Activated T-cell treated with anti-CD3 and anti-CD28 coated beads, Interleukin-2, amount 50 U/mL, for 72 hours (primary cell): ENCODE results near the gene C16orf87. TPM values are rescaled to one million over a fixed set of nuclear protein-coding genes. Genes with fewer than 3 reads are reported as not detected.
"Not testable (repeated sequence)": the region's sequence is repeated elsewhere in the genome, so short reads cannot be mapped to it uniquely, and the experiment has no call there.

Experiments used
- ATAC-seq, 2 donors: fragments of 150-1000 bp; cut with Tn5 transposase; replicated peaks in 1 of 2; 2 replicates each; pipeline ENCODE4 v1.10.0; 2021; ENCODE audit warnings: moderate library complexity in 2 of 2, mild to moderate bottlenecking in 1 of 2
- DNase-seq, 2 donors: peaks; one replicate each; pipeline ENCODE4 v3.0.0; 2021 to 2022; ENCODE audit warnings: mixed read lengths in 1 of 2
- H3K27ac Mint-ChIP-seq: one replicate; pipeline ENCODE4 v1.8.0; 2022; ENCODE audit warnings: mild to moderate bottlenecking, moderate library complexity, mixed read lengths
- H3K27me3 Mint-ChIP-seq: one replicate; pipeline ENCODE4 v1.8.0; 2022; ENCODE audit warnings: low read depth, mixed read lengths
- H3K36me3 Mint-ChIP-seq, 2 donors: one replicate each; pipeline ENCODE4 v1.8.0; 2022; ENCODE audit warnings: mixed read lengths in 2 of 2, mild to moderate bottlenecking in 1 of 2; ENCODE audit not compliant: insufficient read depth in 2 of 2
- H3K4me1 Mint-ChIP-seq: one replicate; pipeline ENCODE4 v1.8.0; 2022; ENCODE audit warnings: low read depth, mixed read lengths
- H3K4me3 Mint-ChIP-seq, 2 donors: one replicate each; pipeline ENCODE4 v1.8.0; 2022; ENCODE audit warnings: mild to moderate bottlenecking in 2 of 2, mixed read lengths in 2 of 2, moderate library complexity in 2 of 2
- H3K9me3 Mint-ChIP-seq, 2 donors: one replicate each; pipeline ENCODE4 v1.8.0; 2022; ENCODE audit warnings: mixed read lengths in 2 of 2
- total RNA-seq, 2 donors: library from RNA; stranded (reverse); gene quantifications; one replicate each; pipeline ENCODE4 v1.2.3, GENCODE V29; 2022

Gene C16orf87
- total RNA-seq = 10 to 100 TPM; 18.1 to 21.4 TPM

GRCh38 chr16:46830902-46831647 is at the start of gene C16orf87:
TSS of gene C16orf87 (minus strand) at chr16:46831180. CDS start at chr16:46831149, 31 bp downstream.
- H3K4me1 Mint-ChIP-seq = peaks cover 43% of the 10 kb centered on the region
- peak; percentile 92 to 94 for DNase-seq
- peak within 1 kb of the TSS; percentile 96 to 100 for H3K4me3 Mint-ChIP-seq
- peak within 1 kb of the TSS; percentile 100 for H3K27ac Mint-ChIP-seq
- H3K36me3 Mint-ChIP-seq = peaks cover 5 to 7% of the 10 kb centered on the region in 2 donors
- peak; percentile 94 to 95 for ATAC-seq
- H3K27me3 Mint-ChIP-seq = peaks cover 6% of the 10 kb centered on the region
- no peaks in the 10 kb centered on the region for H3K9me3 Mint-ChIP-seq

- Mint-ChIP-seq H3K36me3 (no peaks in the 10 kb centered on the region), H3K27me3 (peaks cover 2% of the 10 kb centered on the region), H3K4me3 (no peak overlapping the region), H3K27ac (no peak overlapping the region), H3K4me1 (no peaks in the 10 kb centered on the region), H3K9me3 (no peaks in the 10 kb centered on the region)
- DNase-seq (no peak), ATAC-seq (no peak)
Observed at GRCh38 chr16:46875243-46875642, 44.3 kb upstream of the C16orf87 start.

GRCh38 chr16:46873201-46873600 is 42.2 kb upstream of the C16orf87 start:
- Mint-ChIP-seq H3K4me1 (no peaks in the 10 kb centered on the region), H3K27me3 (no peaks in the 10 kb centered on the region), H3K4me3 (no peak overlapping the region), H3K9me3 (no peaks in the 10 kb centered on the region), H3K27ac (no peak overlapping the region), H3K36me3 (no peaks in the 10 kb centered on the region)
- ATAC-seq = no peak
- no peak for DNase-seq

- H3K4me3 Mint-ChIP-seq = no peak overlapping the region
- H3K27me3 Mint-ChIP-seq = no peaks in the 10 kb centered on the region
- ATAC-seq (no peak), DNase-seq (no peak)
- no peaks in the 10 kb centered on the region for H3K36me3 Mint-ChIP-seq
- H3K9me3 Mint-ChIP-seq = peaks cover 2% of the 10 kb centered on the region in 2 donors
- no peak overlapping the region for H3K27ac Mint-ChIP-seq
- H3K4me1 Mint-ChIP-seq = no peaks in the 10 kb centered on the region
Observed at GRCh38 chr16:46871597-46871996, 40.6 kb upstream of the C16orf87 start.

- not testable (repeated sequence) for H3K4me1 Mint-ChIP-seq, H3K27me3 Mint-ChIP-seq, DNase-seq, ATAC-seq, H3K27ac Mint-ChIP-seq, H3K36me3 Mint-ChIP-seq, H3K4me3 Mint-ChIP-seq, H3K9me3 Mint-ChIP-seq
Observed at GRCh38 chr16:46868891-46869290, 37.9 kb upstream of the C16orf87 start.

GRCh38 chr16:46867486-46867885 is 36.5 kb upstream of the C16orf87 start:
- not testable (repeated sequence) for ATAC-seq, H3K36me3 Mint-ChIP-seq, DNase-seq, H3K9me3 Mint-ChIP-seq, H3K4me3 Mint-ChIP-seq, H3K27me3 Mint-ChIP-seq, H3K27ac Mint-ChIP-seq
- peaks cover 18% of the 10 kb centered on the region for H3K4me1 Mint-ChIP-seq

GRCh38 chr16:46866286-46866685 is 35.3 kb upstream of the C16orf87 start:
- Mint-ChIP-seq H3K4me3 (no peak overlapping the region), H3K27me3 (no peaks in the 10 kb centered on the region)

GRCh38 chr16:46862555-46863447 is 31.8 kb upstream of the C16orf87 start:
- ATAC-seq (peak; percentile 74 to 79), DNase-seq (peak in 1 of 2 donors; percentile 9)
- Mint-ChIP-seq H3K27ac (no peak overlapping the region), H3K4me3 (no peak overlapping the region), H3K36me3 (peaks cover 1 to 4% of the 10 kb centered on the region in 2 donors), H3K4me1 (peaks cover 31% of the 10 kb centered on the region), H3K9me3 (peaks cover 4% of the 10 kb centered on the region in 2 donors), H3K27me3 (no peaks in the 10 kb centered on the region)

More at GRCh38 chr16:46866286-46866685, 35.3 kb upstream of the C16orf87 start:
- Mint-ChIP-seq H3K9me3 (peaks cover 4% of the 10 kb centered on the region in 2 donors), H3K4me1 (peaks cover 20% of the 10 kb centered on the region), H3K27ac (no peak overlapping the region), H3K36me3 (peaks cover 1 to 4% of the 10 kb centered on the region in 2 donors)
- no peak for ATAC-seq
- no peak for DNase-seq

- DNase-seq (peak; percentile 59 to 61), ATAC-seq (peak; percentile 89 to 93)
- Mint-ChIP-seq H3K4me1 (peaks cover 31% of the 10 kb centered on the region), H3K27ac (no peak overlapping the region), H3K4me3 (peak overlapping the region in 1 of 2 donors; percentile 17), H3K9me3 (peaks cover 2% of the 10 kb centered on the region in 2 donors), H3K27me3 (no peaks in the 10 kb centered on the region), H3K36me3 (peaks cover 1 to 4% of the 10 kb centered on the region in 2 donors)
Observed at GRCh38 chr16:46859719-46860152, 28.8 kb upstream of the C16orf87 start.

GRCh38 chr16:46858151-46858550 is 27.2 kb upstream of the C16orf87 start:
- Mint-ChIP-seq H3K36me3 (peaks cover 1 to 4% of the 10 kb centered on the region in 2 donors), H3K4me1 (peaks cover 19% of the 10 kb centered on the region), H3K9me3 (peaks cover 2% of the 10 kb centered on the region in 2 donors), H3K4me3 (no peak overlapping the region), H3K27me3 (no peaks in the 10 kb centered on the region), H3K27ac (no peak overlapping the region)
- no peak for DNase-seq
- no peak for ATAC-seq

GRCh38 chr16:46857368-46857945 is 26.5 kb upstream of the C16orf87 start:
- Mint-ChIP-seq H3K4me3 (no peak overlapping the region), H3K4me1 (peaks cover 12% of the 10 kb centered on the region), H3K27ac (no peak overlapping the region), H3K9me3 (peaks cover 0 to under 1% of the 10 kb centered on the region in 2 donors), H3K36me3 (peaks cover 0 to 4% of the 10 kb centered on the region in 2 donors), H3K27me3 (no peaks in the 10 kb centered on the region)
- ATAC-seq (no peak), DNase-seq (no peak)

- no peaks in the 10 kb centered on the region for H3K27me3 Mint-ChIP-seq
- H3K36me3 Mint-ChIP-seq = no peaks in the 10 kb centered on the region
- no peak for DNase-seq
- no peak for ATAC-seq
- H3K4me3 Mint-ChIP-seq = no peak overlapping the region
- H3K4me1 Mint-ChIP-seq = peaks cover 8% of the 10 kb centered on the region
- H3K27ac Mint-ChIP-seq = no peak overlapping the region
- no peaks in the 10 kb centered on the region for H3K9me3 Mint-ChIP-seq
Observed at GRCh38 chr16:46855389-46855788, 24.4 kb upstream of the C16orf87 start.

- no peak overlapping the region for H3K27ac Mint-ChIP-seq
- no peak overlapping the region for H3K4me3 Mint-ChIP-seq
- no peaks in the 10 kb centered on the region for H3K36me3 Mint-ChIP-seq
- DNase-seq (no peak), ATAC-seq (no peak)
- H3K9me3 Mint-ChIP-seq = no peaks in the 10 kb centered on the region
- H3K4me1 Mint-ChIP-seq = peaks cover 2% of the 10 kb centered on the region
- no peaks in the 10 kb centered on the region for H3K27me3 Mint-ChIP-seq
Observed at GRCh38 chr16:46854846-46855245, 23.9 kb upstream of the C16orf87 start.
